CD4-positive, alpha-beta memory T cell (primary cell): ENCODE measurements around the gene MUC6. TPM values are rescaled to one million over a fixed set of nuclear protein-coding genes. Genes with fewer than 3 reads are reported as not detected.
"Not testable (repeated sequence)": the region's sequence is repeated elsewhere in the genome, so short reads cannot be mapped to it uniquely, and the experiment has no call there.

Experiments used
- CTCF ChIA-PET: fragments of 350-600 bp; sonication (Branson Sonifier 250); formaldehyde crosslinking; loops from one replicate; lab custom pipeline; 2021; ENCODE audit warnings: inconsistent platforms; ENCODE audit not compliant: partially characterized antibody; lab: Charles Lee
- POLR2A ChIA-PET: fragments of 350-600 bp; sonication (Branson Sonifier 250); formaldehyde crosslinking; loops from one replicate; lab custom pipeline; 2021; ENCODE audit not compliant: partially characterized antibody; lab: Charles Lee
- DNase-seq, 5 donors: peaks; one replicate each; pipeline versions ENCODE4 v3.0.0 to v3.0.0-alpha.2; 2020 to 2022; ENCODE audit warnings: mixed read lengths in 1 of 5
- H3K27ac ChIP-seq: one replicate; pipeline ENCODE4 v1.7.0; 2013; ENCODE audit warnings: low read depth, low read length
- H3K27me3 ChIP-seq: 2 replicates; pipeline ENCODE4 v1.7.0; 2013; ENCODE audit warnings: mild to moderate bottlenecking, low read length, moderate library complexity; ENCODE audit not compliant: insufficient read depth
- H3K36me3 ChIP-seq: 2 replicates; pipeline ENCODE4 v1.7.0; 2013; ENCODE audit warnings: mild to moderate bottlenecking, low read length, moderate library complexity; ENCODE audit not compliant: insufficient read depth
- H3K4me1 ChIP-seq: 2 replicates; pipeline ENCODE4 v1.7.0; 2013; ENCODE audit warnings: mild to moderate bottlenecking, low read length, moderate library complexity; ENCODE audit not compliant: insufficient read depth
- H3K4me3 ChIP-seq, 2 donors: one replicate each; pipeline ENCODE4 v1.7.0; 2013; ENCODE audit warnings: low read length in 2 of 2, mild to moderate bottlenecking in 1 of 2
- H3K9me3 ChIP-seq, 2 donors: one replicate each; pipeline ENCODE4 v1.7.0; 2013; ENCODE audit warnings: low read length in 2 of 2, control low read depth in 1 of 2; ENCODE audit not compliant: control insufficient read depth in 1 of 2
- H3K27ac Mint-ChIP-seq, 7 donors: one replicate each; pipeline ENCODE4 v1.8.0; 2020 to 2021; ENCODE audit warnings: mixed read lengths in 7 of 7, mild to moderate bottlenecking in 6 of 7, inconsistent platforms in 3 of 7, moderate library complexity in 3 of 7
- H3K27me3 Mint-ChIP-seq, 2 donors: one replicate each; pipeline ENCODE4 v1.8.0; 2020 to 2021; ENCODE audit warnings: mixed read lengths in 2 of 2
- H3K36me3 Mint-ChIP-seq, 2 donors: one replicate each; pipeline ENCODE4 v1.8.0; 2020 to 2021; ENCODE audit warnings: mixed read lengths in 2 of 2, inconsistent platforms in 1 of 2, mild to moderate bottlenecking in 1 of 2
- H3K4me1 Mint-ChIP-seq, 4 donors: one replicate each; pipeline ENCODE4 v1.8.0; 2020 to 2021; ENCODE audit warnings: mixed read lengths in 4 of 4, mild to moderate bottlenecking in 1 of 4
- H3K4me3 Mint-ChIP-seq, 8 donors: one replicate each; pipeline ENCODE4 v1.8.0; 2020 to 2021; ENCODE audit warnings: mixed read lengths in 8 of 8, mild to moderate bottlenecking in 7 of 8, moderate library complexity in 6 of 8, inconsistent platforms in 3 of 8
- H3K9me3 Mint-ChIP-seq, 8 donors: one replicate each; pipeline ENCODE4 v1.8.0; 2020 to 2021; ENCODE audit warnings: mixed read lengths in 8 of 8, mild to moderate bottlenecking in 5 of 8, inconsistent platforms in 3 of 8, moderate library complexity in 1 of 8
- intact Hi-C: fragments of 100-400 bp; cut with micrococcal nuclease; formaldehyde crosslinking; loops from one replicate; pipeline ENCODE4 v1.15.1; 2023
- polyA plus RNA-seq, 2 donors: library from polyadenylated mRNA; unstranded; fragments of 300-500 nt; fragmentation: Illumina TruSeq; gene quantifications; one replicate each; pipeline ENCODE4 v1.2.3, GENCODE V29; 2021
- total RNA-seq, 2 experiments: library from RNA; stranded (reverse); gene quantifications; one replicate each; pipeline ENCODE4 v1.2.3, GENCODE V29; 2021

The MUC6 gene
- total and polyA plus RNA-seq, 4 experiments from 2014 or later, result 0.13 TPM; not detected in 3

GRCh38 chr11:1018091-1018490 is 18.4 kb downstream of the MUC6 start:
- intact Hi-C loops, result no loop called here
- H3K36me3 Mint-ChIP-seq, result peaks cover 0 to 5% of the 10 kb centered on the region in 2 donors
- H3K36me3 ChIP-seq, result no peaks in the 10 kb centered on the region
- H3K9me3 ChIP-seq, result no peaks in the 10 kb centered on the region
- H3K4me1 ChIP-seq, result no peaks in the 10 kb centered on the region
- no peak overlapping the region for H3K4me3 ChIP-seq
- ChIA-PET CTCF (no interaction called here), POLR2A (no interaction called here)
- no peaks in the 10 kb centered on the region for H3K27me3 ChIP-seq
- peaks cover 0 to 4% (median 0%) of the 10 kb centered on the region in 8 donors for H3K9me3 Mint-ChIP-seq
- no peak overlapping the region for H3K27ac ChIP-seq
- no peak overlapping the region for H3K4me3 Mint-ChIP-seq
- peaks cover 17 to 32% (median 25%) of the 10 kb centered on the region in 4 donors for H3K4me1 Mint-ChIP-seq
- H3K27ac Mint-ChIP-seq, result peak overlapping the region in 1 of 7 donors; percentile 25
- no peaks in the 10 kb centered on the region for H3K27me3 Mint-ChIP-seq
- no peak for DNase-seq

DNA sequence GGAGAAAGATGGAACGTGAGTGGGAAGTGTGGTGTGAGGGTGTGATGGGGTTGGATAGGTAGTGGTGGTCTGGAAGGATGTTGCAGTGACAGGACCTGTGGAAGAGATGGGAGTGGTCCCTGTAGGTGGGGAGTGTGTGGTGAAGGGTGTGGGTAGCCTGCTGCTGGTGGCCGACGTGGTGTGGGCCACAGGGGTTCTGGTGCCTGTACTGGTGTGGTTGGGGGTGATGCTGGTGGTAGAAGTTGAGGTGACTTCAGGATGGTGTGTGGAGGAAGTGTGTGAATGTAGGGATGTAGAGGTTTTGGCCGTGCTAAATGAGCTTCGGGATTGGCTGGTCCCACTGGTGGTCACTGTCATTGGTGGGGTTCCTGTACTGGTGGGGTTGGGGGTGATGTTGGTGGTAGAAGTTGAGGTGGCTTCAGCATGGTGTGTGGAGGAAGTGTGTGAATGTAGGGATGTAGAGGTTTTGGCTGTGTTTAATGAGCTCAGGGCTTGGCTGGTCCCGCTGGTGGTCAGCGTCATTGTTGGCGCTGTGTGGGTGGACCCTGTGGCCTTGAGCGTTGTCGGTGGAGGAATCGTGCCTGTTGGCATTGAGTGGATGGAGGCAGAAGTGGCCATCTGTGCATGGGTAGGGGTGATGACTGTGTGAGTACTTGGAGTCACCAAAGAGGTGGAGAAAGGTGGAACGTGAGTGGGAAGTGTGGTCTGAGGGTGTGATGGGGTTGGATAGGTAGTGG is 19.1 kb downstream of the MUC6 start:
- H3K27me3 ChIP-seq, result no peaks in the 10 kb centered on the region
- POLR2A ChIA-PET, result no interaction called here
- Mint-ChIP-seq H3K9me3 (peaks cover 0 to 3% (median 0%) of the 10 kb centered on the region in 8 donors), H3K27me3 (no peaks in the 10 kb centered on the region), H3K36me3 (no peaks in the 10 kb centered on the region), H3K4me3 (no peak overlapping the region), H3K27ac (peak overlapping the region in 2 of 7 donors; percentile 14 to 56), H3K4me1 (peaks cover 17 to 27% (median 23%) of the 10 kb centered on the region in 4 donors)
- intact Hi-C loops, result no loop called here
- H3K4me3 ChIP-seq, result no peak overlapping the region
- H3K9me3 ChIP-seq, result no peaks in the 10 kb centered on the region
- CTCF ChIA-PET, result no interaction called here
- no peaks in the 10 kb centered on the region for H3K36me3 ChIP-seq
- DNase-seq, result no peak
- no peaks in the 10 kb centered on the region for H3K4me1 ChIP-seq
- no peak overlapping the region for H3K27ac ChIP-seq

GRCh38 chr11:1016610-1017126 is 19.9 kb downstream of the MUC6 start:
- H3K4me1 Mint-ChIP-seq, result peaks cover 17 to 27% (median 23%) of the 10 kb centered on the region in 4 donors
- H3K27ac ChIP-seq, H3K4me3 ChIP-seq, intact Hi-C loops, CTCF ChIA-PET, H3K9me3 ChIP-seq, H3K4me1 ChIP-seq, H3K4me3 Mint-ChIP-seq, POLR2A ChIA-PET, H3K36me3 Mint-ChIP-seq, DNase-seq, H3K9me3 Mint-ChIP-seq, H3K27me3 ChIP-seq, H3K36me3 ChIP-seq, H3K27me3 Mint-ChIP-seq: not testable (repeated sequence)
- peak overlapping the region in 4 of 7 donors; percentile 0 to 30 (median 12) for H3K27ac Mint-ChIP-seq

- intact Hi-C loops, result no loop called here
- no peaks in the 10 kb centered on the region for H3K9me3 ChIP-seq
- H3K27me3 Mint-ChIP-seq, result no peaks in the 10 kb centered on the region
- H3K27ac Mint-ChIP-seq, result no peak overlapping the region
- H3K4me1 Mint-ChIP-seq, result peaks cover 17 to 27% (median 23%) of the 10 kb centered on the region in 4 donors
- DNase-seq, result no peak
- peaks cover 3 to 12% of the 10 kb centered on the region in 2 donors for H3K36me3 Mint-ChIP-seq
- H3K36me3 ChIP-seq, result peaks cover 2% of the 10 kb centered on the region
- CTCF ChIA-PET, result no interaction called here
- no peak overlapping the region for H3K4me3 Mint-ChIP-seq
- no peaks in the 10 kb centered on the region for H3K4me1 ChIP-seq
- no peak overlapping the region for H3K4me3 ChIP-seq
- no peak overlapping the region for H3K27ac ChIP-seq
- H3K9me3 Mint-ChIP-seq, result peaks cover 0 to 3% (median 0%) of the 10 kb centered on the region in 8 donors
- no peaks in the 10 kb centered on the region for H3K27me3 ChIP-seq
- POLR2A ChIA-PET, result no interaction called here
These were observed 20.5 kb downstream of the MUC6 start for GRCh38 chr11:1015826-1016545.

DNA sequence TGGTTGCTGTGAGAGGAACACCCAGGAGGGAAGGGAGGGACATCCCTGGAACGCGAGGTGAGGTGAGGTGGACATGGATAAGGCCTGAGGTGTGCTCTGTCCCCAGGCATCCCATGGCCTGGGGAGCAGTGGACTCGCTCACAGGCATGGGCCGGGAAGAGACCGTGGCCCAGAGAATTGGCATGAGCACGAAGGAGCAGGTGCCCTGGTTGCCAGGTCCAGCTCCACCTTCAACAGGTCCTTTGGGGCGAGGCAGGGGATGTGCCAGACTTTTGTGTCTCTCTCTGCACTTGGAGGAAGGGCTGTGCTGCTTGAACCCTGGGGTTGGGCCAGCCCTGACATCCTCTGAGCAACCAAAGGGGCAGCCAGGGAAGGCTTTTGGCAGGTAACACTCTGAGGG is 21.5 kb downstream of the MUC6 start:
- Histone ChIP-seq H3K27ac (no peak overlapping the region), H3K36me3 (peaks cover 11% of the 10 kb centered on the region), H3K9me3 (no peaks in the 10 kb centered on the region), H3K27me3 (no peaks in the 10 kb centered on the region), H3K4me1 (no peaks in the 10 kb centered on the region), H3K4me3 (no peak overlapping the region)
- Mint-ChIP-seq H3K9me3 (peaks cover 0 to 3% (median 0%) of the 10 kb centered on the region in 8 donors), H3K4me3 (no peak overlapping the region), H3K36me3 (peaks cover 12 to 21% of the 10 kb centered on the region in 2 donors), H3K27me3 (no peaks in the 10 kb centered on the region), H3K4me1 (peaks cover 17 to 27% (median 23%) of the 10 kb centered on the region in 4 donors), H3K27ac (no peak overlapping the region)
- no peak for DNase-seq
- intact Hi-C loops, result no loop called here
- ChIA-PET POLR2A (no interaction called here), CTCF (no interaction called here)

DNA sequence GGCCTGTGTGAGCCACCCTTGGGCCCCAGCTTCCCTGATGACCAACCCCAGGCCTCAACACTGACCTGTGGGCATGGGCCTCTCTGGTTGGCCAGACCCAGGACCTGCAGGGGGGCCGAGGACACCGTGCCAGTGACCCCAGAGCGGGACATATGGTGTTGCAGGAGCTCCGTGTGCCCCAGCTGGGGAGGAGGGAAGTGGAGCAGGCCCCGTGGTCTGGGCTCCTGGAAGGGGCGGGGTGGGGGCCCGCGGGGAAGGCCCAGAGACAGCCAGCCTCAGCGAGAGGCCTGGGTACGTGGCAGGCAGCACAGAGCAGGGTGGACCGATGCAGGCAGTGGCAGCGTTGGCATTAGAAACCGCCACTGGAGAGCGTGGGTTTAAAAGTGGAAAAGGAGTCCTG is 22.2 kb downstream of the MUC6 start:
- ChIA-PET CTCF (no interaction called here), POLR2A (no interaction called here)
- intact Hi-C loops, result no loop called here
- no peak for DNase-seq
- Histone ChIP-seq H3K9me3 (no peaks in the 10 kb centered on the region), H3K27me3 (no peaks in the 10 kb centered on the region), H3K27ac (no peak overlapping the region), H3K4me3 (no peak overlapping the region), H3K36me3 (peaks cover 17% of the 10 kb centered on the region), H3K4me1 (no peaks in the 10 kb centered on the region)
- peaks cover 17 to 27% of the 10 kb centered on the region in 2 donors for H3K36me3 Mint-ChIP-seq
- H3K27ac Mint-ChIP-seq, result no peak overlapping the region
- no peak overlapping the region for H3K4me3 Mint-ChIP-seq
- peaks cover 0 to 3% (median 0%) of the 10 kb centered on the region in 8 donors for H3K9me3 Mint-ChIP-seq
- peaks cover 17 to 27% (median 23%) of the 10 kb centered on the region in 4 donors for H3K4me1 Mint-ChIP-seq
- H3K27me3 Mint-ChIP-seq, result no peaks in the 10 kb centered on the region

DNA sequence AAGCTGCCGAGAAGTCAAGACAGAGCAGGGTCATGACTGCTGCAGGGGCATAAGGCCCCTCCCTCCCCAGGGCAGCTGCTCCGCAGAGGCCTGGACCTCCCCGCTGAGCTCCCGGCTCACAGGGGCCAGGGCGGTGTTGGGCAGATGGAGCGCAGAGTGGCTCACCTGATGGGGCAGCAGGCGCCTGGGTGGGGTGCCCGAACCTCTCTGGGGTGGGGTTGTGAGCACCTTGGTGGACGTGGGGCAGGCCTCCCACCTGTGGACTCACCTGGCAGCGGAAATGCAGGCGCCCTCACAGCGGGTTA is 22.9 kb downstream of the MUC6 start:
- Mint-ChIP-seq H3K4me3 (no peak overlapping the region), H3K4me1 (peaks cover 17 to 26% (median 23%) of the 10 kb centered on the region in 4 donors), H3K9me3 (peaks cover 0 to 3% (median 0%) of the 10 kb centered on the region in 8 donors), H3K36me3 (peaks cover 19 to 29% of the 10 kb centered on the region in 2 donors), H3K27me3 (no peaks in the 10 kb centered on the region), H3K27ac (no peak overlapping the region)
- no peak for DNase-seq
- H3K36me3 ChIP-seq, result peaks cover 19% of the 10 kb centered on the region
- no peak overlapping the region for H3K27ac ChIP-seq
- ChIA-PET POLR2A (no interaction called here), CTCF (no interaction called here)
- H3K9me3 ChIP-seq, result no peaks in the 10 kb centered on the region
- H3K27me3 ChIP-seq, result no peaks in the 10 kb centered on the region
- intact Hi-C loops, result no loop called here
- H3K4me1 ChIP-seq, result no peaks in the 10 kb centered on the region
- no peak overlapping the region for H3K4me3 ChIP-seq
